ENCODE results near the gene NEUROD2.

Gene NEUROD2

DNA sequence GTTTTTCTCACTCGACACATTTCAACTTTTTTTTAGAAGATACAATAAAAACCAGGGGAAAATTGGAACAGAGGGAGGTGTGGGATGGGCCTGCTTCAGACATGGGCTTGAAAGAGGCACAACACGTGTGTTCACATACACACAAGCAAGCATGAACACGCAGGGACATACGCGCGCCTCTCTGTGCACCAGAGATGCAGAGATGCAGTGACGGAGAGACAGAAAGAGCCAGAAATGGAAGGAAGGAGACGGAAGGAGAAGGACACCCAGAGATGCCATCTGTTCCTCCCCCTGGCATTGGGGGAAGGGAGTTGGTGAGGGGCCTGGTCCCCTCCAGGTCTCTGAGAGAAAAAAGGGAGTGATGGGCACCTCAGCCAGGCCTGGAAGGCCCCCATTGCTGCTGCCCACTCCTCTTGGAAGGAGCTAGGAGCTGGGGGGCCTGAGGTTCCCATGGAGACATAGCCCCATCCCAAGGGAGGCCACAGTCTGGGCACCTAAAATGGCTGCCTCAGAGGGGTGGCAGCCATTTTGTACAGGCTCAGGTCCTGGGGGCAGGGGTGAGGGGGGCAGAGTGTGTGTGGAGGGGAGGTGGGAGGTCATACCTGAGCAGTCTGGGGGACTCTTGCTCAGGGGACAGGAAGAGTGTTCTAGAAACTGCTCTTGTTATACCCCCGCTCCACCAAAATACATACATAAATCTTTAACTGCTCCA is 3.8 kb upstream of the NEUROD2 start:
- H3K27ac ChIP-seq (ENCODE audit: low read length) = no peak overlapping the region
- no peaks in the 10 kb centered on the region for H3K9me2 ChIP-seq (replicated peaks; ENCODE audit: insufficient read depth, low read length)
- H2AFZ ChIP-seq (ENCODE audit: low read length) = no peak overlapping the region
- H3K9me3 ChIP-seq (replicated peaks; ENCODE audit: insufficient read depth, low read length) = no peaks in the 10 kb centered on the region
- no peaks in the 10 kb centered on the region for H3K4me1 ChIP-seq (ENCODE audit: low read length)
- no peak overlapping the region for H3K4me3 ChIP-seq (ENCODE audit: low read length)
- H3K79me2 ChIP-seq (ENCODE audit: low read length) = no peaks in the 10 kb centered on the region
- DNase-seq = no peak
- no peak overlapping the region for H3K9ac ChIP-seq (ENCODE audit: low read length)
- no peaks in the 10 kb centered on the region for H3F3A ChIP-seq (ENCODE audit: insufficient read depth, low read length)
- no peak overlapping the region for H3K4me2 ChIP-seq (ENCODE audit: low read depth, low read length)
- no peaks in the 10 kb centered on the region for H4K20me1 ChIP-seq (ENCODE audit: insufficient read depth, low read length)
- no peaks in the 10 kb centered on the region for H3K36me3 ChIP-seq (replicated peaks; ENCODE audit: insufficient read depth, low read length)
- TF ChIP-seq EZH2 (optimal IDR thresholded peaks at IDR 0.05; ENCODE audit: low read depth, low read length) = no peak
- TF ChIP-seq, protein P1, sequence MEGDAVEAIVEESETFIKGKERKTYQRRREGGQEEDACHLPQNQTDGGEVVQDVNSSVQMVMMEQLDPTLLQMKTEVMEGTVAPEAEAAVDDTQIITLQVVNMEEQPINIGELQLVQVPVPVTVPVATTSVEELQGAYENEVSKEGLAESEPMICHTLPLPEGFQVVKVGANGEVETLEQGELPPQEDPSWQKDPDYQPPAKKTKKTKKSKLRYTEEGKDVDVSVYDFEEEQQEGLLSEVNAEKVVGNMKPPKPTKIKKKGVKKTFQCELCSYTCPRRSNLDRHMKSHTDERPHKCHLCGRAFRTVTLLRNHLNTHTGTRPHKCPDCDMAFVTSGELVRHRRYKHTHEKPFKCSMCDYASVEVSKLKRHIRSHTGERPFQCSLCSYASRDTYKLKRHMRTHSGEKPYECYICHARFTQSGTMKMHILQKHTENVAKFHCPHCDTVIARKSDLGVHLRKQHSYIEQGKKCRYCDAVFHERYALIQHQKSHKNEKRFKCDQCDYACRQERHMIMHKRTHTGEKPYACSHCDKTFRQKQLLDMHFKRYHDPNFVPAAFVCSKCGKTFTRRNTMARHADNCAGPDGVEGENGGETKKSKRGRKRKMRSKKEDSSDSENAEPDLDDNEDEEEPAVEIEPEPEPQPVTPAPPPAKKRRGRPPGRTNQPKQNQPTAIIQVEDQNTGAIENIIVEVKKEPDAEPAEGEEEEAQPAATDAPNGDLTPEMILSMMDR (IDR thresholded peaks at IDR 0.05; ENCODE audit: low read length) = no peak
- no peak for TF ChIP-seq EZH2phosphoT487 (IDR thresholded peaks at IDR 0.05; ENCODE audit: low read length)
- peaks cover 34% of the 10 kb centered on the region for H3K27me3 ChIP-seq (replicated peaks; ENCODE audit: insufficient read depth, low read length)

DNA sequence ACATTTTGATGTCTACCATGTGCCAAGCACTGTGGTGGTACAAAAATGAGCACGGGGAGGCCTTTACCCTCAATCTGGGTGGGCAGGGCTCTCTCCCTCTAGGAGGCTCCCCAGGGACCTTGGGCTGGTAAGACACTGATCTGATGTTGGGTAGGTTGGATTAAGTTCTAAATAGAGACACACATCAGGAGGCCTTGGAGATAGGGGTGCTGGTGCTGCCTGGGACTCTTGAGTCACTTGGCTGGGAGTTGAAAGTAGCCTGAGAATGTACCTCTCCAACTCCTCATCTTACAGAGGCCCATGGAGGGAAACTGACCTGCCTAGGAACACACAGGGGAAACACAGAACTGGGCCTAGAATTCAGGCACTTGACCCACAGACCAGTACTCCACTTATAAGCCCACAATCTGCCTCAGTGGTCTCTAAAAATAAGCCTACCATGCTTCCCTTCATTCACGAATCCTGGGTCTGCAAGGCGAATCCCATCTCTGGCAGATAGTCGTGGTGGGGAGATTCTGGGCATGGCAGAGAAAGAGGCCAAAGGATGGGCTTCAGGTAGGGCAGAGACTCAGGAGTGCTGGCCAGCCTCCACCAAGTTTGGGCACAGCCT is 1.8 kb upstream of the NEUROD2 start:
- H3K27ac ChIP-seq (ENCODE audit: low read length) = no peak overlapping the region
- H3K79me2 ChIP-seq (ENCODE audit: low read length) = no peaks in the 10 kb centered on the region
- H3K9ac ChIP-seq (ENCODE audit: low read length) = no peak overlapping the region
- H3K4me2 ChIP-seq (ENCODE audit: low read depth, low read length) = no peak overlapping the region
- H3K9me2 ChIP-seq (replicated peaks; ENCODE audit: insufficient read depth, low read length) = no peaks in the 10 kb centered on the region
- TF ChIP-seq EZH2 (optimal IDR thresholded peaks at IDR 0.05; ENCODE audit: low read depth, low read length) (no peak), EZH2phosphoT487 (IDR thresholded peaks at IDR 0.05; ENCODE audit: low read length) (no peak)
- TF ChIP-seq, protein P1 (IDR thresholded peaks at IDR 0.05; ENCODE audit: low read length) = no peak
- H3F3A ChIP-seq (ENCODE audit: insufficient read depth, low read length) = no peaks in the 10 kb centered on the region
- no peaks in the 10 kb centered on the region for H4K20me1 ChIP-seq (ENCODE audit: insufficient read depth, low read length)
- no peak for DNase-seq
- peaks cover 48% of the 10 kb centered on the region for H3K27me3 ChIP-seq (replicated peaks; ENCODE audit: insufficient read depth, low read length)
- no peak overlapping the region for H3K4me3 ChIP-seq (ENCODE audit: low read length)
- no peaks in the 10 kb centered on the region for H3K36me3 ChIP-seq (replicated peaks; ENCODE audit: insufficient read depth, low read length)
- no peak overlapping the region for H2AFZ ChIP-seq (ENCODE audit: low read length)
- no peaks in the 10 kb centered on the region for H3K9me3 ChIP-seq (replicated peaks; ENCODE audit: insufficient read depth, low read length)
- no peaks in the 10 kb centered on the region for H3K4me1 ChIP-seq (ENCODE audit: low read length)

DNA sequence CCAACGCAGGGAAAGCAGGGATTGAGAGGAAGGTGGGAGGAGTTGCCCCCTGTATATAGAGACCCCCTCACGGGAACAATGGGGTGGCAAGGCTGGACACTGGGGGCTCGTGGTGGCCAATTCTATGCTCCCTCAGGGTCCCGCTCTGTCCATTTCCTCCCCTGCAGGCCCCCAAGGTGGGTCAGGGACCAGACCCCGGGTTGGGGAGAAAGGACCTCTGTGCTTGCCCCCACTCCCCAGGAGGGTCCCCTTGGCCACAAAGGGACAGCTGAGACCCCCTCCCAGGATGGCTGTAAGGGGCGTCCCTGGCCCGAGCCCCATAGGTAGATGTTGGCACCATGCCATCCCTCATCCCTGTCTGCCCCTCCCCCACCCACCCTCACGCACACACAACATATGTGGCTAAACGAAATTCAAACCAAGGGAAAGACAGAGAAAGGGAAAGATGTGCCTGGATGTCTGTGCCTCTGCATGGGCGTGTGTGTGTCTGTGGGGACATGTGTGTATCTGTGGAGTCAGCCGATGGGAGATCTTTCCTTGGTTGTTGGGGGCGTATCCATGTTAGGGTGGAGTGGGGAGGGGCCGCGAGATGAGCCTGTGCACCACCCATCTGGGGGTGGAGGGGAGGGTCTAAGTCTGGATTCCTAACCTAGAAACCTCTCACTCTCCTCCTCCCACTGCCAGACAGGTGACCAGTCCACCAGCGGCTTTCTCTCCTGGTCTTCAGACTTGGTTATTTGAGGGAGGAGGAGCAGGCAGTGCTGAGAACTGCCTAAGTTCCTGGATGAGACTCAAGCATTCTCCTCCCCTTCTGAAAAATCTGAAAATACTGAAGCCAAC is 642 bp upstream of the NEUROD2 start:
- Histone ChIP-seq H3K4me2 (ENCODE audit: low read depth, low read length) (no peak overlapping the region), H3K27me3 (replicated peaks; ENCODE audit: insufficient read depth, low read length) (peaks cover 60% of the 10 kb centered on the region), H3K36me3 (replicated peaks; ENCODE audit: insufficient read depth, low read length) (no peaks in the 10 kb centered on the region)

More for the DNA sequence above, 642 bp upstream of the NEUROD2 start:
- Histone ChIP-seq H3K4me3 (ENCODE audit: low read length) (no peak overlapping the region), H3K4me1 (ENCODE audit: low read length) (no peaks in the 10 kb centered on the region), H4K20me1 (ENCODE audit: insufficient read depth, low read length) (no peaks in the 10 kb centered on the region), H3F3A (ENCODE audit: insufficient read depth, low read length) (no peaks in the 10 kb centered on the region), H3K27ac (ENCODE audit: low read length) (no peak overlapping the region), H2AFZ (ENCODE audit: low read length) (no peak overlapping the region), H3K9me2 (replicated peaks; ENCODE audit: insufficient read depth, low read length) (no peaks in the 10 kb centered on the region), H3K9me3 (replicated peaks; ENCODE audit: insufficient read depth, low read length) (no peaks in the 10 kb centered on the region), H3K79me2 (ENCODE audit: low read length) (no peaks in the 10 kb centered on the region), H3K9ac (ENCODE audit: low read length) (no peak overlapping the region)
- TF ChIP-seq, protein P1 (IDR thresholded peaks at IDR 0.05; ENCODE audit: low read length) = no peak
- no peak for TF ChIP-seq EZH2 (optimal IDR thresholded peaks at IDR 0.05; ENCODE audit: low read depth, low read length)
- TF ChIP-seq EZH2phosphoT487 (IDR thresholded peaks at IDR 0.05; ENCODE audit: low read length) = no peak
- DNase-seq = no peak

Measured in MM.1S (cell line).